K562 (cell line): Measurements from ENCODE around the gene ADARB2.

Experiments used
- ETS1 ChIP-seq: conservative IDR thresholded peaks from 2 replicates; pipeline ENCODE4 v1.6.1; 2011; ENCODE audit warnings: low read depth, mild to moderate bottlenecking, low read length; ENCODE audit not compliant: control insufficient read depth
- MAFF ChIP-seq: IDR thresholded peaks from 2 replicates; pipeline ENCODE4 v1.6.1; 2012; ENCODE audit warnings: low read length, improper control_type of control experiment
- SMARCA4 ChIP-seq: fragments of 450-650 bp; IDR thresholded peaks from 2 replicates; pipeline ENCODE4 v1.6.1; 2016

- TF ChIP-seq SMARCA4 (no peak), ETS1 (no peak), MAFF (no peak)
Measured at GRCh38 chr10:1362589-1363445, 374.5 kb downstream of the ADARB2 start.
